Amygdala (tissue), 56 donors: ENCODE data around the gene PPEF1.

Experiments used
- DNase-seq, 56 donors: peaks; one replicate each; lab custom pipeline; 2025; lab: John Stamatoyannopoulos, UW

PPEF1 gene

GRCh38 chrX:18873836-18874235 lies 166.4 kb downstream of the PPEF1 start:
- DNase-seq = no peak

GRCh38 chrX:18874560-18875255 lies 167.3 kb downstream of the PPEF1 start:
- DNase-seq = no peak

GRCh38 chrX:18875256-18875878 lies 167.9 kb downstream of the PPEF1 start:
- no peak for DNase-seq

- DNase-seq = no peak
Observed at GRCh38 chrX:18877469-18877868, 170.0 kb downstream of the PPEF1 start.
